ENCODE measurements around the gene MIS12. TPM values are rescaled to one million over a fixed set of nuclear protein-coding genes. Genes with fewer than 3 reads are reported as not detected.

The MIS12 gene
- total and polyA plus RNA-seq, 2 donors (not counting 1 experiment from before 2014, with no cell fraction given), result 20.9 to 41.1 TPM

DNA sequence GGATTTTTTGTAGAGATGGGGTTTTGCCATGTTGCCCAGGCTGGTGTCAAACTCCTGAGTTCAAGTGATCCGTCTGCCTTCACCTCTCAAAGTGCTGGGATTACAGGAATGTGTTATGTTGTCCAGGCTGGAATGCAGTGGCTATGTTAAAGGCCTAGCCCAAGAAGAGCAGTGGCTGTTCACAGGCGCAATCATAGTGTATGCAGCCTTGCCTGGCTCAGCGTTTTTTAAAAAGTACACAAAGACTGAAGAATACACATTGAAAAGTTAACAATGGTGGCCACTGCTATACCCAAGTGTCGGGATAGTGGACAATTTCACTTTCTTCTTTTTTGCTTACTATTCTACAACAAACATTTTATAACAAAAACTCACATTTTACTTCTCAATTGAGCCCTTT is 7.4 kb upstream of the MIS12 start:
- Mint-ChIP-seq H3K9me3 (ENCODE audit: insufficient read depth) (no peaks in the 10 kb centered on the region), H3K4me3 (no peak overlapping the region), H3K27ac (no peak overlapping the region), H3K4me1 (peaks cover 11% of the 10 kb centered on the region), H3K27me3 (no peaks in the 10 kb centered on the region)
- Histone ChIP-seq H3K9me3 (ENCODE audit: control extremely low read depth in 1 of 3, control insufficient read depth in 2 of 3, insufficient read depth in 1 of 3, low read length in 2 of 3) (peaks cover 0 to 1% (median 0%) of the 10 kb centered on the region in 3 donors), H3K79me2 (ENCODE audit: control insufficient read depth, insufficient read depth, low read length) (peaks cover 43% of the 10 kb centered on the region), H2AFZ (ENCODE audit: insufficient read depth, low read depth, low read length, poor library complexity, severe bottlenecking) (no peak overlapping the region), H3K4me2 (replicated peaks; ENCODE audit: low read depth, low read length, poor library complexity, severe bottlenecking) (no peak overlapping the region), H3K9ac (ENCODE audit: low read length) (no peak overlapping the region), H4K20me1 (ENCODE audit: control insufficient read depth, insufficient read depth, low read length, poor library complexity, severe bottlenecking) (peaks cover 33% of the 10 kb centered on the region), H3K27ac (ENCODE audit: low read length in 2 of 2) (no peak overlapping the region), H3K27me3 (replicated peaks in 1 of 4; ENCODE audit: control extremely low read depth in 1 of 4, control insufficient read depth in 3 of 4, insufficient read depth in 4 of 4, low read length in 3 of 4) (no peaks in the 10 kb centered on the region), H3K4me3 (ENCODE audit: control extremely low read depth in 1 of 5, extremely low read depth in 1 of 5, insufficient read depth in 1 of 5, low read depth in 2 of 5, low read length in 4 of 5) (no peak overlapping the region), H3K36me3 (replicated peaks in 1 of 2; ENCODE audit: control extremely low read depth in 1 of 2, control insufficient read depth in 1 of 2, extremely low read depth in 1 of 2, insufficient read depth in 2 of 2, low read length in 1 of 2) (peaks cover 32 to 86% of the 10 kb centered on the region in 2 experiments), H3K4me1 (ENCODE audit: control insufficient read depth in 2 of 2, insufficient read depth in 2 of 2, low read length in 2 of 2) (no peaks in the 10 kb centered on the region)
- CTCF ChIA-PET, result no interaction called here
- ATAC-seq (ENCODE audit: low read depth) (no peak), DNase-seq (no peak)
- TF ChIP-seq, protein P1, sequence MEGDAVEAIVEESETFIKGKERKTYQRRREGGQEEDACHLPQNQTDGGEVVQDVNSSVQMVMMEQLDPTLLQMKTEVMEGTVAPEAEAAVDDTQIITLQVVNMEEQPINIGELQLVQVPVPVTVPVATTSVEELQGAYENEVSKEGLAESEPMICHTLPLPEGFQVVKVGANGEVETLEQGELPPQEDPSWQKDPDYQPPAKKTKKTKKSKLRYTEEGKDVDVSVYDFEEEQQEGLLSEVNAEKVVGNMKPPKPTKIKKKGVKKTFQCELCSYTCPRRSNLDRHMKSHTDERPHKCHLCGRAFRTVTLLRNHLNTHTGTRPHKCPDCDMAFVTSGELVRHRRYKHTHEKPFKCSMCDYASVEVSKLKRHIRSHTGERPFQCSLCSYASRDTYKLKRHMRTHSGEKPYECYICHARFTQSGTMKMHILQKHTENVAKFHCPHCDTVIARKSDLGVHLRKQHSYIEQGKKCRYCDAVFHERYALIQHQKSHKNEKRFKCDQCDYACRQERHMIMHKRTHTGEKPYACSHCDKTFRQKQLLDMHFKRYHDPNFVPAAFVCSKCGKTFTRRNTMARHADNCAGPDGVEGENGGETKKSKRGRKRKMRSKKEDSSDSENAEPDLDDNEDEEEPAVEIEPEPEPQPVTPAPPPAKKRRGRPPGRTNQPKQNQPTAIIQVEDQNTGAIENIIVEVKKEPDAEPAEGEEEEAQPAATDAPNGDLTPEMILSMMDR (IDR thresholded peaks at IDR 0.05), result no peak
- no peak for TF ChIP-seq EZH2 (IDR thresholded peaks at IDR 0.05; ENCODE audit: borderline replicate concordance, insufficient read depth, low read depth, low read length, poor library complexity, severe bottlenecking)
- POLR2A ChIA-PET, result no interaction called here
- 100% methylated on average over 4 of the region's 4 CpGs for WGBS (ENCODE audit: insufficient coverage)
- intact Hi-C loops (cut with micrococcal nuclease), result no loop called here

DNA sequence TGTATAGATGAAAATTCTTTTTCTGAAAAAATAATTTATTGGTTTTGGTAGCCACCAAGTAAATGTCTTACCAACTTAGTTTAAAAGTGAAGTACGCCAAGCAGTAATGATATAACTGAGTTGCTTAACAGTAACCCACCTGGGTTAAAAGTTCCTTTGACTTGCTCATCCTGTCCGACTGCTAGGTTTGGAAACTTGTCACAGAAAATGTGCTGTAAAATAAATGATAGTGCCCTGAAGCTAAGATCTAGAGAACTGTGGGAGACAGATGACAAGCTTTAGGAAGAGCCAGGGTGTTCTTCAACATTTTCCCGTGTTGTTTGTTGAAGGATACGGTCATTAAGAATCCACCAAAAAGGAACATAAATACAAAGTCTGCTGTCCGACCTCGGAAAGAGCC is 5.4 kb upstream of the MIS12 start:
- no peak overlapping the region for H3K27ac ChIP-seq (ENCODE audit: low read length in 2 of 2)
- H3K27me3 ChIP-seq (replicated peaks in 1 of 4; ENCODE audit: control extremely low read depth in 1 of 4, control insufficient read depth in 3 of 4, insufficient read depth in 4 of 4, low read length in 3 of 4), result no peaks in the 10 kb centered on the region
- ChIA-PET CTCF (no interaction called here), POLR2A (no interaction called here)
- no peak overlapping the region for H3K4me3 Mint-ChIP-seq
- H3K9ac ChIP-seq (ENCODE audit: low read length), result no peak overlapping the region
- ATAC-seq (ENCODE audit: low read depth) (no peak), DNase-seq (no peak)
- H3K9me3 ChIP-seq (ENCODE audit: control extremely low read depth in 1 of 3, control insufficient read depth in 2 of 3, insufficient read depth in 1 of 3, low read length in 2 of 3), result peaks cover 0 to 1% (median 0%) of the 10 kb centered on the region in 3 donors
- H3K4me2 ChIP-seq (replicated peaks; ENCODE audit: low read depth, low read length, poor library complexity, severe bottlenecking), result no peak overlapping the region
- H3K4me1 ChIP-seq (ENCODE audit: control insufficient read depth in 2 of 2, insufficient read depth in 2 of 2, low read length in 2 of 2), result peaks cover 9 to 15% of the 10 kb centered on the region in 2 donors
- no peaks in the 10 kb centered on the region for H3K27me3 Mint-ChIP-seq
- H3K36me3 ChIP-seq (replicated peaks in 1 of 2; ENCODE audit: control extremely low read depth in 1 of 2, control insufficient read depth in 1 of 2, extremely low read depth in 1 of 2, insufficient read depth in 2 of 2, low read length in 1 of 2), result peaks cover 26 to 80% of the 10 kb centered on the region in 2 experiments
- intact Hi-C loops (cut with micrococcal nuclease), result loop anchor here (10.0 kb wide), 1 partner anchor 1174 kb away; the partner anchor contains the start of genes C17orf100 and MED31
- no peak for TF ChIP-seq EZH2 (IDR thresholded peaks at IDR 0.05; ENCODE audit: borderline replicate concordance, insufficient read depth, low read depth, low read length, poor library complexity, severe bottlenecking)
- TF ChIP-seq, protein P1 (IDR thresholded peaks at IDR 0.05), result no peak
- peaks cover 33% of the 10 kb centered on the region for H4K20me1 ChIP-seq (ENCODE audit: control insufficient read depth, insufficient read depth, low read length, poor library complexity, severe bottlenecking)
- 80% methylated on average over 1 of the region's 6 CpGs for whole genome bisulfite sequencing (ENCODE audit: insufficient coverage)
- peaks cover 57% of the 10 kb centered on the region for H3K79me2 ChIP-seq (ENCODE audit: control insufficient read depth, insufficient read depth, low read length)
- H3K4me3 ChIP-seq (ENCODE audit: control extremely low read depth in 1 of 5, extremely low read depth in 1 of 5, insufficient read depth in 1 of 5, low read depth in 2 of 5, low read length in 4 of 5), result no peak overlapping the region
- no peak overlapping the region for H3K27ac Mint-ChIP-seq
- H3K9me3 Mint-ChIP-seq (ENCODE audit: insufficient read depth), result no peaks in the 10 kb centered on the region
- no peak overlapping the region for H2AFZ ChIP-seq (ENCODE audit: insufficient read depth, low read depth, low read length, poor library complexity, severe bottlenecking)
- H3K4me1 Mint-ChIP-seq, result peaks cover 28% of the 10 kb centered on the region

All from B cell (primary cell).